Measurements from ENCODE around the gene RABGAP1L. TPM values are rescaled to one million over a fixed set of nuclear protein-coding genes. Genes with fewer than 3 reads are reported as not detected.

RABGAP1L gene
- total RNA-seq, 1 donor from 2014 or later = 30.2 TPM

GRCh38 chr1:175002910-175003517 lies 843.7 kb downstream of the RABGAP1L start:
- H3K9me3 Mint-ChIP-seq (ENCODE audit: unreplicated experiment) = no peaks in the 10 kb centered on the region
- H3K27ac Mint-ChIP-seq (ENCODE audit: unreplicated experiment) = no peak overlapping the region
- no peaks in the 10 kb centered on the region for H3K36me3 Mint-ChIP-seq (ENCODE audit: low read depth, unreplicated experiment)
- peaks cover 27% of the 10 kb centered on the region for H3K4me1 Mint-ChIP-seq (ENCODE audit: unreplicated experiment)
- H3K4me3 Mint-ChIP-seq (ENCODE audit: unreplicated experiment) = no peak overlapping the region
- H3K27me3 Mint-ChIP-seq (ENCODE audit: unreplicated experiment) = peaks cover 11% of the 10 kb centered on the region
- TF ChIP-seq, protein P1, sequence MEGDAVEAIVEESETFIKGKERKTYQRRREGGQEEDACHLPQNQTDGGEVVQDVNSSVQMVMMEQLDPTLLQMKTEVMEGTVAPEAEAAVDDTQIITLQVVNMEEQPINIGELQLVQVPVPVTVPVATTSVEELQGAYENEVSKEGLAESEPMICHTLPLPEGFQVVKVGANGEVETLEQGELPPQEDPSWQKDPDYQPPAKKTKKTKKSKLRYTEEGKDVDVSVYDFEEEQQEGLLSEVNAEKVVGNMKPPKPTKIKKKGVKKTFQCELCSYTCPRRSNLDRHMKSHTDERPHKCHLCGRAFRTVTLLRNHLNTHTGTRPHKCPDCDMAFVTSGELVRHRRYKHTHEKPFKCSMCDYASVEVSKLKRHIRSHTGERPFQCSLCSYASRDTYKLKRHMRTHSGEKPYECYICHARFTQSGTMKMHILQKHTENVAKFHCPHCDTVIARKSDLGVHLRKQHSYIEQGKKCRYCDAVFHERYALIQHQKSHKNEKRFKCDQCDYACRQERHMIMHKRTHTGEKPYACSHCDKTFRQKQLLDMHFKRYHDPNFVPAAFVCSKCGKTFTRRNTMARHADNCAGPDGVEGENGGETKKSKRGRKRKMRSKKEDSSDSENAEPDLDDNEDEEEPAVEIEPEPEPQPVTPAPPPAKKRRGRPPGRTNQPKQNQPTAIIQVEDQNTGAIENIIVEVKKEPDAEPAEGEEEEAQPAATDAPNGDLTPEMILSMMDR (IDR thresholded peaks at IDR 0.05; ENCODE audit: unreplicated experiment) = no peak
- no peak for DNase-seq (ENCODE audit: low spot score)

GRCh38 chr1:175003521-175003920 lies 844.2 kb downstream of the RABGAP1L start:
- TF ChIP-seq, protein P1 (IDR thresholded peaks at IDR 0.05; ENCODE audit: unreplicated experiment) = no peak
- H3K27me3 Mint-ChIP-seq (ENCODE audit: unreplicated experiment) = peaks cover 13% of the 10 kb centered on the region
- peaks cover 32% of the 10 kb centered on the region for H3K4me1 Mint-ChIP-seq (ENCODE audit: unreplicated experiment)
- H3K9me3 Mint-ChIP-seq (ENCODE audit: unreplicated experiment) = no peaks in the 10 kb centered on the region
- no peak overlapping the region for H3K4me3 Mint-ChIP-seq (ENCODE audit: unreplicated experiment)
- DNase-seq (ENCODE audit: low spot score) = no peak
- H3K27ac Mint-ChIP-seq (ENCODE audit: unreplicated experiment) = no peak overlapping the region
- H3K36me3 Mint-ChIP-seq (ENCODE audit: low read depth, unreplicated experiment) = no peaks in the 10 kb centered on the region

GRCh38 chr1:175005085-175005783 lies 845.9 kb downstream of the RABGAP1L start:
- Mint-ChIP-seq H3K27me3 (ENCODE audit: unreplicated experiment) (peaks cover 13% of the 10 kb centered on the region), H3K27ac (ENCODE audit: unreplicated experiment) (no peak overlapping the region), H3K9me3 (ENCODE audit: unreplicated experiment) (no peaks in the 10 kb centered on the region), H3K36me3 (ENCODE audit: low read depth, unreplicated experiment) (peaks cover 5% of the 10 kb centered on the region), H3K4me3 (ENCODE audit: unreplicated experiment) (no peak overlapping the region), H3K4me1 (ENCODE audit: unreplicated experiment) (peaks cover 37% of the 10 kb centered on the region)
- TF ChIP-seq, protein P1 (IDR thresholded peaks at IDR 0.05; ENCODE audit: unreplicated experiment) = no peak
- no peak for DNase-seq (ENCODE audit: low spot score)

DNA sequence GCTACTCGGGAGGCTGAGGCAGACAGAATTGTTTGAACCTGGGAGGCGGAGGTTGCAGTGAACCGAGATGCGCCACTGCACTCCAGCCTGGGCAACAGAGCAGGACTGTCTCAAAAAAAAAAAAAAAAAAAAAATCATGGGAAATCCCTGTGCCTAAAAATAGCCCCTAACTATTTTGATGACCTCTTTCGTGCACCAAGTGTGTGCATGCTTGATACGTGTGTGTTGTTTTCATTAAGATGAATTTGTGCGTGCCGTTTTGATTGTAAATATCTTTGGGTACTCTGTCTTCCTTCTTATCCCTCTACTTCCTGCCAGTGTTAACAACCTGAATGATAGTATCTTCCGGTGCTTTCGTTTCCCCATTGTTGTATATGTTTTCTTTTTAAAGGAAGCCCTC lies 850.2 kb downstream of the RABGAP1L start:
- no peaks in the 10 kb centered on the region for H3K9me3 Mint-ChIP-seq (ENCODE audit: unreplicated experiment)
- peaks cover 4% of the 10 kb centered on the region for H3K27me3 Mint-ChIP-seq (ENCODE audit: unreplicated experiment)
- TF ChIP-seq, protein P1 (IDR thresholded peaks at IDR 0.05; ENCODE audit: unreplicated experiment) = no peak
- peaks cover 12% of the 10 kb centered on the region for H3K4me1 Mint-ChIP-seq (ENCODE audit: unreplicated experiment)
- peak overlapping the region; percentile 79 for H3K27ac Mint-ChIP-seq (ENCODE audit: unreplicated experiment)
- peaks cover 15% of the 10 kb centered on the region for H3K36me3 Mint-ChIP-seq (ENCODE audit: low read depth, unreplicated experiment)
- no peak for DNase-seq (ENCODE audit: low spot score)
- H3K4me3 Mint-ChIP-seq (ENCODE audit: unreplicated experiment) = peak overlapping the region; percentile 2

GRCh38 chr1:175013445-175013844 lies 854.1 kb downstream of the RABGAP1L start:
- H3K9me3 Mint-ChIP-seq (ENCODE audit: unreplicated experiment) = no peaks in the 10 kb centered on the region
- TF ChIP-seq, protein P1 (IDR thresholded peaks at IDR 0.05; ENCODE audit: unreplicated experiment) = no peak
- DNase-seq (ENCODE audit: low spot score) = no peak
- no peak overlapping the region for H3K27ac Mint-ChIP-seq (ENCODE audit: unreplicated experiment)
- H3K36me3 Mint-ChIP-seq (ENCODE audit: low read depth, unreplicated experiment) = peaks cover 28% of the 10 kb centered on the region
- no peak overlapping the region for H3K4me3 Mint-ChIP-seq (ENCODE audit: unreplicated experiment)
- H3K27me3 Mint-ChIP-seq (ENCODE audit: unreplicated experiment) = no peaks in the 10 kb centered on the region
- peaks cover 5% of the 10 kb centered on the region for H3K4me1 Mint-ChIP-seq (ENCODE audit: unreplicated experiment)

Data from endothelial cell (in vitro differentiated cells).